LNCaP clone FGC (cell line): ENCODE results near the gene PTBP1.

ENCODE experiments used
- DNase-seq: peaks from one replicate; pipeline ENCODE4 v3.0.0-alpha.2; 2011; ENCODE audit warnings: low read depth
- H3K4me3 ChIP-seq: 2 replicates; pipeline ENCODE4 v1.5.1; 2011; ENCODE audit warnings: mild to moderate bottlenecking, low read depth, low read length, control low read depth
- TF ChIP-seq, protein P1 (sequence below): IDR thresholded peaks from 2 replicates; pipeline ENCODE4 v1.5.1; 2012; ENCODE audit warnings: mild to moderate bottlenecking; ENCODE audit not compliant: control insufficient read depth, insufficient read depth; ENCODE audit errors: extremely low read depth

Gene PTBP1

GRCh38 chr19:782878-783668, 14.2 kb upstream of the PTBP1 start:
- H3K4me3 ChIP-seq, result no peak overlapping the region
- no peak for DNase-seq
- TF ChIP-seq, protein P1, sequence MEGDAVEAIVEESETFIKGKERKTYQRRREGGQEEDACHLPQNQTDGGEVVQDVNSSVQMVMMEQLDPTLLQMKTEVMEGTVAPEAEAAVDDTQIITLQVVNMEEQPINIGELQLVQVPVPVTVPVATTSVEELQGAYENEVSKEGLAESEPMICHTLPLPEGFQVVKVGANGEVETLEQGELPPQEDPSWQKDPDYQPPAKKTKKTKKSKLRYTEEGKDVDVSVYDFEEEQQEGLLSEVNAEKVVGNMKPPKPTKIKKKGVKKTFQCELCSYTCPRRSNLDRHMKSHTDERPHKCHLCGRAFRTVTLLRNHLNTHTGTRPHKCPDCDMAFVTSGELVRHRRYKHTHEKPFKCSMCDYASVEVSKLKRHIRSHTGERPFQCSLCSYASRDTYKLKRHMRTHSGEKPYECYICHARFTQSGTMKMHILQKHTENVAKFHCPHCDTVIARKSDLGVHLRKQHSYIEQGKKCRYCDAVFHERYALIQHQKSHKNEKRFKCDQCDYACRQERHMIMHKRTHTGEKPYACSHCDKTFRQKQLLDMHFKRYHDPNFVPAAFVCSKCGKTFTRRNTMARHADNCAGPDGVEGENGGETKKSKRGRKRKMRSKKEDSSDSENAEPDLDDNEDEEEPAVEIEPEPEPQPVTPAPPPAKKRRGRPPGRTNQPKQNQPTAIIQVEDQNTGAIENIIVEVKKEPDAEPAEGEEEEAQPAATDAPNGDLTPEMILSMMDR, result no peak

- TF ChIP-seq, protein P1, result no peak
- H3K4me3 ChIP-seq, result no peak overlapping the region
- no peak for DNase-seq
These were observed 12.7 kb upstream of the PTBP1 start for GRCh38 chr19:784541-784940.

DNA sequence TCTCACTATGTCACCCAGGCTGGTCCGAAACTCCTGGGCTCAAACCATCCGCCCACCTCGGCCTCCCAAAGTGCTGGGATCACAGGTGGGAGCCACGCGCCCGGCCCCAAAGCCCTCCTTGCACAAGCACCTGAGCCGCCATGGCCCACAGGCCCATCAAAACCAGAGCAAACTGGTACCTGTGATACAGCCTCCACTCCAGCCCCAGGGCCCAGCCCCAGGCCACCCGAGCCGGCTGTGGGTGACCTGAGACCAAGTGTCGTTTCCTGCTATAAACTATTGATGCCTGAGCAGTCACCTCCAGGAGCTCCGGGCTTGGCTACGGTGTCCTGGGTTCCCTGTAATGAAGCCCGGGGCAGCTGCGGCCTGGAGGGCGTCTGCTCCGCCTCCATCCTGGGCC, 9.7 kb upstream of the PTBP1 start:
- no peak for DNase-seq
- TF ChIP-seq, protein P1, result no peak
- H3K4me3 ChIP-seq, result no peak overlapping the region

DNA sequence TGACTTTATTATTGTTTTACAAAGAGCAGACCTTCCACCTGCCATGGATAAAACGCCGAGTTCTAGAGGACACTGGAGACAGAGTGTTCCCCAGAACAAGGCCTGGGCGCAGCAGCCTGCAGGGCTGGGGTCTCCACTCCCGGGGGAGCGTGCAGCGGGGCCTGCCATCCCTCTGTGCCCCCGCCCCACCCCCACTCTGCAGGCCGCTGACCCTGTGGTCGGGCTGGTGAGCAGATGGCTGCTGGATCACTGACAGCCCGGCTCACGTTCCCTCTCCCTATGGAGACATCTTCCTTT, 8.6 kb upstream of the PTBP1 start:
- TF ChIP-seq, protein P1, result no peak
- no peak for DNase-seq
- H3K4me3 ChIP-seq, result no peak overlapping the region

- DNase-seq, result no peak
- TF ChIP-seq, protein P1, result no peak
- H3K4me3 ChIP-seq, result no peak overlapping the region
These were observed 8.1 kb upstream of the PTBP1 start for GRCh38 chr19:788983-789700.

DNA sequence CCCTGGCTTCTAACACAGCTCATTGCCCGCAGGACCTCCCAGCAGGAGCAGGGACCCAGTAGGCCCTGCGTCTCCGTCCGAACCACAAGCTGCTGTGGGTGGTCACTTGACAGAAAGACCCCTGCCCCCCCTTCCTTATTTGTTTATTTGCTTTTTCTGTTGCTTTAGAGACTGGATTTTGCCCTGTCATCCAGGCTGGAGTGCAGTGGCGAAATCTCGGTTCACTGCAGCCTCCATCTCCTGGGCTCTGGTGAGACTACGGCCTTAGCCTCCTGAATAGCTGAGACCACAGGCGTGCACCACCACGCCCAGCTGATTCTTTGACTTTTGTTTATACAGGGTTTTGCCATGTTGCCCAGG, 7.6 kb upstream of the PTBP1 start:
- no peak for DNase-seq

More for the DNA sequence above, 7.6 kb upstream of the PTBP1 start:
- no peak overlapping the region for H3K4me3 ChIP-seq
- TF ChIP-seq, protein P1, result no peak
